Measurements from ENCODE around the gene DDR1.

Gene DDR1

DNA sequence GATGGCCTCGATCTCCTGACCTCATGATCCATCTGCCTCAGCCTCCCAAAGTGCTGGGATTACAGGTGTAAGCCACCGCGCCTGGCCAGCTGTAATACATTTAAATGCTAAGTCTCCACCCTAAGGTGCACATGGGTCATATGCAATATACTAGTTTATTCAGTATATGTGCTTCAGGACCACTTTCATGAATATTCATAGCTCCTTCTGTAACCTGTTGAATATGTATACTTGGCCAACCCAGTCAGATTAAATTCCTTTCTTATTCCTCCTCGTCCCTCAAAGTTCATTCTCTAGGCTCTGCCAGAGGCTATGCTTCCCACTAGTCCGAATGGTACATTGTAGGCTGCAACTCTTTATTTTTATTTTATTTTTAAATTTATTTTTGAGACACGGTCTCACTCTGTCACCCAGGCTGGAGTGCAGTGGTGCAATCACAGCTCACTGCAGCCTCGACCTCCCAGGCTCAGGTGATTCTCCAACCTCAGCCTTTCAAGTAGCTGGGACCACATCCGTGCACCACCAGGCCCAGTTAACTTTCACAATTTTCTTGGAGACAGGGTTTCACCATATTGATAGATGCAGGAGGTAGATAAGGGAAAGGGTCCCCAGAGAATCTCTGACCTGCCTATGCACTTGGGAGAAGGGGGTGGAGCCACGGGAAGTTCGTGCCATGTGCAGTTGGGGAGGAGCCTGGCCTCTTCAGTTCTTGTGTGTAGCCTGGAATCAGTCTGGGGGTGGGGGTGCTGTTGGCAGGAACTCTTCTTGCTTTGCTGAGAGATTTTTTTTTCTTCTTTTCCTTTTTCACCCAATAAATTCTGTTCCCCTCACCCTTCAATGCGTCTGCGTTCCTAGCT, 41.3 kb upstream of the DDR1 start:
- TF ChIP-seq, protein P1, sequence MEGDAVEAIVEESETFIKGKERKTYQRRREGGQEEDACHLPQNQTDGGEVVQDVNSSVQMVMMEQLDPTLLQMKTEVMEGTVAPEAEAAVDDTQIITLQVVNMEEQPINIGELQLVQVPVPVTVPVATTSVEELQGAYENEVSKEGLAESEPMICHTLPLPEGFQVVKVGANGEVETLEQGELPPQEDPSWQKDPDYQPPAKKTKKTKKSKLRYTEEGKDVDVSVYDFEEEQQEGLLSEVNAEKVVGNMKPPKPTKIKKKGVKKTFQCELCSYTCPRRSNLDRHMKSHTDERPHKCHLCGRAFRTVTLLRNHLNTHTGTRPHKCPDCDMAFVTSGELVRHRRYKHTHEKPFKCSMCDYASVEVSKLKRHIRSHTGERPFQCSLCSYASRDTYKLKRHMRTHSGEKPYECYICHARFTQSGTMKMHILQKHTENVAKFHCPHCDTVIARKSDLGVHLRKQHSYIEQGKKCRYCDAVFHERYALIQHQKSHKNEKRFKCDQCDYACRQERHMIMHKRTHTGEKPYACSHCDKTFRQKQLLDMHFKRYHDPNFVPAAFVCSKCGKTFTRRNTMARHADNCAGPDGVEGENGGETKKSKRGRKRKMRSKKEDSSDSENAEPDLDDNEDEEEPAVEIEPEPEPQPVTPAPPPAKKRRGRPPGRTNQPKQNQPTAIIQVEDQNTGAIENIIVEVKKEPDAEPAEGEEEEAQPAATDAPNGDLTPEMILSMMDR (IDR thresholded peaks at IDR 0.05; ENCODE audit: control extremely low read depth, extremely low read depth, low read depth, missing control alignments) = no peak
- ChIA-PET CTCF (interaction anchor here (1.0 to 21.1 kb wide), 4 partner anchors 22 to 244 kb away, joined by 3 to 252 read pairs (median 5); no protein-coding TSS in a partner anchor), POLR2A (no interaction called here)
- DNase-seq (ENCODE audit: extremely low spot score) = no peak

DNA sequence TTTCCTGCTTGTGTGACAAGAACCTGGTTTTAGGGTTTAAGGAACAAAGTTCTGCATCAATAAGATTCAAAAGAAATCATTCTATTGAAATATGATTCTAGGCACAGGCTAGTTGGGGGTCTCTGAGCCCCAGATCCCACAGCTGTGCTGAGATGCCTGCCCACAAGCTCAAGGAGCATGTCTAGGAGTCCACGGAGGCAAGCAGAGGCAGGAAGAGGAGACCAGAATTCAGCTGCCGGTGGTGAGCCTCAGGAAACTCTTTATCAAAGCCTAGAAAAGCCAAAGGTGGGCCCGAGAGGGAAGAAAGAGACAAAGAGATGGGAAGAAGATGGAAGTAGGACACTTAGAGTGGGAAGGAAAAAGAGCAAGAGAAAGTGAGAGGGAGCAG, 40.7 kb upstream of the DDR1 start:
- ChIA-PET POLR2A (no interaction called here), CTCF (interaction anchor here (0.9 to 21.1 kb wide), 6 partner anchors 10 to 244 kb away, joined by 3 to 252 read pairs (median 4); no protein-coding TSS in a partner anchor)
- TF ChIP-seq, protein P1 (IDR thresholded peaks at IDR 0.05; ENCODE audit: control extremely low read depth, extremely low read depth, low read depth, missing control alignments) = no peak
- no peak for DNase-seq (ENCODE audit: extremely low spot score)

DNA sequence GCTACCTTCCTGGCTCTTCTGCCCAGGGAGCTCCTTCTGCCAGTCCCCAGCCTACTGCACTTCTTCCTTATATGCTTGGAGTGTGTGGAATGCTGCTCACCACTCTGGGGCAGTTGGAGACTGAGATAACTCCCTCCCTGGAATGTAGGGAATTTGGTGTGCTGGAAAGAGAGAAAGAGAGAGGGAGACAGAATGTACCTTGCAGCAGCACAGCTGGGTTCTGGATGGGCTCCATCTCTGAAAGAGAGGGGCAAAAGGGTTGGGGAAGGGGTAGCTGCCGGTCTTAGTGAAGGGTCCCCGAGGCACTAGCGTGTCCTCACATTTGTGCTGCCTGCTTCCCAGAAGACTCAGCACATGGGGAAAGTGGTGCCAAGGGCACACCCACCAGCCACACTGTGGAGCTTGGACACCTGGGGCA, 40.2 kb upstream of the DDR1 start:
- ChIA-PET POLR2A (no interaction called here), CTCF (interaction anchor here (0.9 to 21.1 kb wide), 7 partner anchors 11 to 243 kb away, joined by 3 to 252 read pairs (median 4); partner anchors contain the start of gene DHX16)
- DNase-seq (ENCODE audit: extremely low spot score) = no peak
- TF ChIP-seq, protein P1 (IDR thresholded peaks at IDR 0.05; ENCODE audit: control extremely low read depth, extremely low read depth, low read depth, missing control alignments) = no peak

DNA sequence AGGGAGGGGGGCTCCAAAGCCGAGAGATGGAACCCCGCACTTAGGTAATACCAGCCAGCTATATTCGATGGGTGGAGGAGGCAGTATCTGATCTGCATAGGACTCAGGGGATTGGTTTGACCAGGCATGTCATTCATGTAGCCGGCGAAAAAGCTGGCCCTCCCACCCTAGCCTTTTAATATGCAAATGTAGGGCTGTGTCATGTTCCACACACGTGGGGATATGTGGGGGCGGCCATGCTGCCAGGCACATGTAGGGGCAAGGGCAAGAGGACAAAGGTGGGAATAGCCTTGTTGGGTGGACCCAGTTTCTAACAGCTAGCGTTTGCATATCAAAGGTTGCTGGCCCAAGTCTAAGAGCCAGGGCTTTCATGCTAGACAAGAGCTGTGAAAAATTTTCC, 39.1 kb upstream of the DDR1 start:
- TF ChIP-seq, protein P1 (IDR thresholded peaks at IDR 0.05; ENCODE audit: control extremely low read depth, extremely low read depth, low read depth, missing control alignments) = no peak
- POLR2A ChIA-PET = no interaction called here
- no peak for DNase-seq (ENCODE audit: extremely low spot score)
- CTCF ChIA-PET = interaction anchor here (0.8 to 21.1 kb wide), 8 partner anchors 9 to 242 kb away, joined by 3 to 252 read pairs (median 4); partner anchors contain the start of gene DHX16

DNA sequence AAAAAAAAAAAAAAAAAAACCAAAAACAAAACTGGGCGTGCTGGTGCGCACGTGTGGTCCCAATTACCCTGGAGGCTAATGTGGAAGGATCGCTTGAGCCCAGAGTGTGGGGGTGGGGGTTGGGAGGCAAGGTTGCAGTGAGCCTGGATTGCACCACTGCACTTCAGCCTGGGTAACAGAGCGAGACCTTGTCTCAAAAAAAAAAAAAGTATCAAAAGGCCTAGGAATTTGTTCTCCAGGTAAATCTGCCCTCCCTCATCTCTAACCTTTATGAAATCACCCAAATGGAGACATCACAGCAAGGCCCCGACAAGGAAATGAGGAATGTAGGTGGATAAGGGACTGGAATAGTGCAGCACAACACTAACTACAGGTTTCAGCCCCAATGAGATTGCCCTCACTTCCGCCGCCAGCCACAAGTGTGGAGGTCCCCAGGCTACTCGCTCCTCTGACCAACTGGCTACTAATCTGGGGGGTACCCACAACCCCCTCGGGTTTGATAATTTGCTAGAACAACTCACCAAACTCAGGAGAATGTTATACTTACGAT, 36.8 kb upstream of the DDR1 start:
- DNase-seq (ENCODE audit: extremely low spot score) = no peak
- TF ChIP-seq, protein P1 (IDR thresholded peaks at IDR 0.05; ENCODE audit: control extremely low read depth, extremely low read depth, low read depth, missing control alignments) = no peak
- CTCF ChIA-PET = no interaction called here
- POLR2A ChIA-PET = no interaction called here

DNA sequence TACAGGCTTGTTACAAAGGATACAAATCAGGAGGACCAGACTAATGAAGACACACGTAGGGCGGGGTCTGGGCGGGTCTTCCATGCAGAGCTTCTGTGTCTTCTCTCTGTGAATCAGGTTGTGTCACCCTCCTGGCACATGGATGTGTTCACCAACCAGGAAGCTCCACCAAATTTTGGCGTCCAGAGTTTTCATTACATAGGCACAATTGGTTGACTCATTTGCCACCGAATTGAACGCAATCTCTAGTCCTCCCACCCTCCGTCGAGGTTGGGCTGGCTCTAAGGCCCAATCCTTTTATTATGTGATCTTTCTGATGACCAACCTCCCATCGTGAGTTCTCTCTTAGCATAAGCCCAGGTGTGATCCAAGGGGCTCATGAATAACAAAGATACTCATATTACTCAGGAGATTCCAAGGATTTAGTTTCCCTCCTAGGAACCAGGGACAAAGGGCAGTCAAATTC, 36.3 kb upstream of the DDR1 start:
- TF ChIP-seq, protein P1 (IDR thresholded peaks at IDR 0.05; ENCODE audit: control extremely low read depth, extremely low read depth, low read depth, missing control alignments) = no peak
- DNase-seq (ENCODE audit: extremely low spot score) = no peak
- ChIA-PET POLR2A (no interaction called here), CTCF (no interaction called here)
